Ishikawa (cell line): ENCODE data around the gene LLCFC1.

Experiments used
- CEBPB ChIP-seq: IDR thresholded peaks from 2 replicates; pipeline ENCODE4 v1.6.1; 2012
- CREB1 ChIP-seq: IDR thresholded peaks from 2 replicates; pipeline ENCODE4 v1.6.1; 2012; ENCODE audit warnings: low read depth
- EGR1 ChIP-seq: IDR thresholded peaks from 2 replicates; pipeline ENCODE4 v1.6.1; 2012
- FOXM1 ChIP-seq: IDR thresholded peaks from 2 replicates; pipeline ENCODE4 v1.6.1; 2012; ENCODE audit warnings: low read depth, borderline replicate concordance
- NFIC ChIP-seq: IDR thresholded peaks from 2 replicates; pipeline ENCODE4 v1.6.1; 2012
- RAD21 ChIP-seq: IDR thresholded peaks from 2 replicates; pipeline ENCODE4 v1.6.1; 2012; ENCODE audit warnings: low read depth
- TAF1 ChIP-seq: IDR thresholded peaks from 2 replicates; pipeline ENCODE4 v1.6.1; 2012; ENCODE audit warnings: low read depth, mild to moderate bottlenecking
- TCF12 ChIP-seq: IDR thresholded peaks from 2 replicates; pipeline ENCODE4 v1.6.1; 2012; ENCODE audit warnings: low read depth
- TEAD4 ChIP-seq: IDR thresholded peaks from 2 replicates; pipeline ENCODE4 v1.6.1; 2012
- USF1 ChIP-seq: IDR thresholded peaks from 2 replicates; pipeline ENCODE4 v1.6.1; 2012
- YY1 ChIP-seq: IDR thresholded peaks from 2 replicates; pipeline ENCODE4 v1.6.1; 2012; ENCODE audit warnings: low read depth
- ZBTB7A ChIP-seq: IDR thresholded peaks from 2 replicates; pipeline ENCODE4 v1.6.1; 2012; ENCODE audit warnings: low read depth
- TF ChIP-seq, protein P1 (sequence below): IDR thresholded peaks from 2 replicates; pipeline ENCODE4 v1.6.1; 2012
- TF ChIP-seq, protein P2 (sequence below): IDR thresholded peaks from 2 replicates; pipeline ENCODE4 v1.6.1; 2012; ENCODE audit warnings: low read depth, mild to moderate bottlenecking

Gene LLCFC1

DNA sequence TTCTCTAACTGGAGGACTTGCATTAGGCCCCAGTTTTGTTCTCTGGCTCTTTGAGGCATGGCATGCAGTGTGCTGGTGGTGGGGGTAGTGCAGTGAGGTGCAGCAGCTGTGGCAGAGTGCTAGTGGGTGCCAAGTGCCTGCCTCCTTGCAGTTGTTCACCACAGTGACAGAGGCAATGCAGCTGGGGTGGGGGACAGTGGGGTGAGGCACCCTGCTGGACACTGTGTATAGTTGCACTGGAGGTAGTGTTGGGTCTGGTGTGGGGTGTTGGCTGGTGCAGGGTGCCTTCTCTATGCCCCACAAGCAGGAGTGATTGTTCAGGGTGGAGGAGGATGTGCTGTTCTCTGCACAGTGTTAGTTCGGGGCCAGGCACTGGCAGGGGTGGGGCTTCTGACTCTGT is 44.5 kb downstream of the LLCFC1 start:
- no peak for TF ChIP-seq FOXM1
- TF ChIP-seq TEAD4 = no peak
- no peak for TF ChIP-seq ZBTB7A
- TF ChIP-seq TAF1 = no peak
- TF ChIP-seq RAD21 = no peak
- TF ChIP-seq, protein P1, sequence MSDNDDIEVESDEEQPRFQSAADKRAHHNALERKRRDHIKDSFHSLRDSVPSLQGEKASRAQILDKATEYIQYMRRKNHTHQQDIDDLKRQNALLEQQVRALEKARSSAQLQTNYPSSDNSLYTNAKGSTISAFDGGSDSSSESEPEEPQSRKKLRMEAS = no peak
- TF ChIP-seq EGR1 = no peak
- TF ChIP-seq CREB1 = no peak
- no peak for TF ChIP-seq NFIC
- no peak for TF ChIP-seq USF1
- no peak for TF ChIP-seq TCF12
- no peak for TF ChIP-seq CEBPB
- TF ChIP-seq YY1 = no peak

- TF ChIP-seq TEAD4 (no peak), TCF12 (no peak)
- TF ChIP-seq, protein P1 = no peak
- TF ChIP-seq, protein P2, sequence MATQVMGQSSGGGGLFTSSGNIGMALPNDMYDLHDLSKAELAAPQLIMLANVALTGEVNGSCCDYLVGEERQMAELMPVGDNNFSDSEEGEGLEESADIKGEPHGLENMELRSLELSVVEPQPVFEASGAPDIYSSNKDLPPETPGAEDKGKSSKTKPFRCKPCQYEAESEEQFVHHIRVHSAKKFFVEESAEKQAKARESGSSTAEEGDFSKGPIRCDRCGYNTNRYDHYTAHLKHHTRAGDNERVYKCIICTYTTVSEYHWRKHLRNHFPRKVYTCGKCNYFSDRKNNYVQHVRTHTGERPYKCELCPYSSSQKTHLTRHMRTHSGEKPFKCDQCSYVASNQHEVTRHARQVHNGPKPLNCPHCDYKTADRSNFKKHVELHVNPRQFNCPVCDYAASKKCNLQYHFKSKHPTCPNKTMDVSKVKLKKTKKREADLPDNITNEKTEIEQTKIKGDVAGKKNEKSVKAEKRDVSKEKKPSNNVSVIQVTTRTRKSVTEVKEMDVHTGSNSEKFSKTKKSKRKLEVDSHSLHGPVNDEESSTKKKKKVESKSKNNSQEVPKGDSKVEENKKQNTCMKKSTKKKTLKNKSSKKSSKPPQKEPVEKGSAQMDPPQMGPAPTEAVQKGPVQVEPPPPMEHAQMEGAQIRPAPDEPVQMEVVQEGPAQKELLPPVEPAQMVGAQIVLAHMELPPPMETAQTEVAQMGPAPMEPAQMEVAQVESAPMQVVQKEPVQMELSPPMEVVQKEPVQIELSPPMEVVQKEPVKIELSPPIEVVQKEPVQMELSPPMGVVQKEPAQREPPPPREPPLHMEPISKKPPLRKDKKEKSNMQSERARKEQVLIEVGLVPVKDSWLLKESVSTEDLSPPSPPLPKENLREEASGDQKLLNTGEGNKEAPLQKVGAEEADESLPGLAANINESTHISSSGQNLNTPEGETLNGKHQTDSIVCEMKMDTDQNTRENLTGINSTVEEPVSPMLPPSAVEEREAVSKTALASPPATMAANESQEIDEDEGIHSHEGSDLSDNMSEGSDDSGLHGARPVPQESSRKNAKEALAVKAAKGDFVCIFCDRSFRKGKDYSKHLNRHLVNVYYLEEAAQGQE = no peak
These were observed 45.0 kb downstream of the LLCFC1 start for GRCh38 chr7:142984297-142984696.
